ENCODE data around the gene GIT2. TPM values are rescaled to one million over a fixed set of nuclear protein-coding genes. Genes with fewer than 3 reads are reported as not detected.
A peak's percentile ranks its signal among the peaks of the same experiment; 100 is the strongest.

Gene GIT2
- total and polyA plus RNA-seq, 3 experiments from 2014 or later, result 52.0 to 93.0 (median 54.4) TPM

DNA sequence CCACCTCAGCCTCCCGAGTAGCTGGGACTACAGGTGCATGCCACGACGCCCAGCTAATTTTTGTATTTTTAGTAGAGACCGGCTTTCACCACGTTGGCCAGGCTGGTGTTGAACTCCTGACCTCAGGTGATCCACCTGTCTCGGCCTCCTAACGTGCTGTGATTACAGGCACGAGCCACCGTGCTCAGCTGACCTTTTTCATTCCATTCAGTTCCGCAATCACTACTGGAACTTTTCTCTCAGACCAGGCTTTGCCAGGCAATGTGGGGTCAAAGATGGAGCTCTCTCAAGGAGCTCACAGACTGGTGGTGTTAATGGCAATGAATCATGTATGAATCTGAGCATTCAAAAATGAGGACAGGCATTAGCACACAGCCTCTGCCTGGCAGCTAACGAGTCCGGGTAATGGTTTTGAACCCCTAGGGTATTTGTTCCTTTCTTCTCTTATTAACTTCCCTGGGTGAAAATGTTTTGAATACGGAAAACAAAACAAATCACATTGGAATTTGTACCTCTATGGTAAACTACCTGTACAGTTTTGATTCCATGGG, 105.5 kb downstream of the GIT2 start:
- peaks cover 43% of the 10 kb centered on the region for H3K4me1 ChIP-seq (ENCODE audit: insufficient read depth, low read length)
- ChIA-PET CTCF (interaction anchor here (0.7 kb wide), 1 partner anchor 13 kb away, joined by 3 read pairs; no protein-coding TSS in a partner anchor), POLR2A (no interaction called here)
- Mint-ChIP-seq H3K9me3 (no peaks in the 10 kb centered on the region), H3K4me3 (peak overlapping the region in 1 of 7 donors; percentile 27), H3K4me1 (peaks cover 43 to 54% (median 48%) of the 10 kb centered on the region in 3 donors), H3K27ac (peak overlapping the region in 5 of 8 donors; percentile 33 to 51 (median 40)), H3K36me3 (no peaks in the 10 kb centered on the region), H3K27me3 (no peaks in the 10 kb centered on the region)
- H3K27me3 ChIP-seq (ENCODE audit: insufficient read depth, low read length, poor library complexity, severe bottlenecking), result no peaks in the 10 kb centered on the region
- no peak for DNase-seq
- H3K36me3 ChIP-seq (ENCODE audit: insufficient read depth, low read length), result no peaks in the 10 kb centered on the region
- no peaks in the 10 kb centered on the region for H3K9me3 ChIP-seq (ENCODE audit: low read length)
- no peak overlapping the region for H3K27ac ChIP-seq (ENCODE audit: low read depth, low read length)
- H3K4me3 ChIP-seq (ENCODE audit: low read length), result no peak overlapping the region

GRCh38 chr12:109888179-109889020, 107.8 kb downstream of the GIT2 start:
- no peaks in the 10 kb centered on the region for H3K9me3 Mint-ChIP-seq
- peak overlapping the region; percentile 84 to 98 (median 97) for H3K27ac Mint-ChIP-seq
- Histone ChIP-seq H3K36me3 (ENCODE audit: insufficient read depth, low read length) (no peaks in the 10 kb centered on the region), H3K9me3 (ENCODE audit: low read length) (no peaks in the 10 kb centered on the region), H3K4me3 (ENCODE audit: low read length) (peak overlapping the region; percentile 12), H3K4me1 (ENCODE audit: insufficient read depth, low read length) (peaks cover 41% of the 10 kb centered on the region), H3K27me3 (ENCODE audit: insufficient read depth, low read length, poor library complexity, severe bottlenecking) (no peaks in the 10 kb centered on the region), H3K27ac (ENCODE audit: low read depth, low read length) (peak overlapping the region; percentile 71)
- H3K4me3 Mint-ChIP-seq, result peak overlapping the region; percentile 12 to 91 (median 82)
- CTCF ChIA-PET, result interaction anchor here (0.6 to 2.0 kb wide), 6 partner anchors 9 to 83 kb away, joined by 3 to 11 read pairs (median 4); partner anchors contain the start of gene TCHP
- peak in 2 of 5 donors; percentile 41 to 52 for DNase-seq
- no peaks in the 10 kb centered on the region for H3K27me3 Mint-ChIP-seq
- H3K4me1 Mint-ChIP-seq, result peaks cover 41 to 50% (median 45%) of the 10 kb centered on the region in 3 donors
- POLR2A ChIA-PET, result interaction anchor here (0.6 to 1.0 kb wide), 2 partner anchors 12 to 1151 kb away, joined by 5 to 6 read pairs; partner anchors contain the start of gene TCHP
- no peaks in the 10 kb centered on the region for H3K36me3 Mint-ChIP-seq

DNA sequence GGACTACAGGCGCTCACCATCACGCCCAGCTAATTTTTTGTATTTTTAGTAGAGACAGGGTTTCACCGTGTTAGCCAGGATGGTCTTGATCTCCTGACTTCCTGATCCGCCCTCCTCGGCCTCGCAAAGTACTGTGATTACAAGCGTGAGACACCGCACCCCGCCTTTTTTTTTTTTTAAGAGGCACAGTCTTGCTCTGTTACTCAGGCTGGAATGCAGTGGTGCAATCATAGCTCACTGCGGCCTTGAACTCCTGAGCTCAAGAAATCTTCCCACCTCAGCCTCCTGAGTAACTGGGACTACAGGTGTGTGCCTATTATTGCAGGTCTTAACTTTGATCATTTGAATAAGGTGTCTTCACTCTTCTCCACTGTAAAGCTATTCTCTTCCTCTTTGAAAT, 110.6 kb downstream of the GIT2 start:
- DNase-seq, result no peak
- ChIA-PET POLR2A (no interaction called here), CTCF (interaction anchor here (1.6 kb wide), 1 partner anchor 81 kb away, joined by 4 read pairs; no protein-coding TSS in a partner anchor)
- no peaks in the 10 kb centered on the region for H3K9me3 Mint-ChIP-seq
- Histone ChIP-seq H3K9me3 (ENCODE audit: low read length) (no peaks in the 10 kb centered on the region), H3K4me1 (ENCODE audit: insufficient read depth, low read length) (peaks cover 36% of the 10 kb centered on the region), H3K36me3 (ENCODE audit: insufficient read depth, low read length) (no peaks in the 10 kb centered on the region), H3K27me3 (ENCODE audit: insufficient read depth, low read length, poor library complexity, severe bottlenecking) (no peaks in the 10 kb centered on the region), H3K27ac (ENCODE audit: low read depth, low read length) (no peak overlapping the region), H3K4me3 (ENCODE audit: low read length) (no peak overlapping the region)
- H3K36me3 Mint-ChIP-seq, result peaks cover 0 to 2% (median 0%) of the 10 kb centered on the region in 3 donors
- H3K4me3 Mint-ChIP-seq, result no peak overlapping the region
- H3K4me1 Mint-ChIP-seq, result peaks cover 32 to 38% (median 38%) of the 10 kb centered on the region in 3 donors
- H3K27ac Mint-ChIP-seq, result no peak overlapping the region
- peaks cover 0 to 2% of the 10 kb centered on the region in 2 donors for H3K27me3 Mint-ChIP-seq

DNA sequence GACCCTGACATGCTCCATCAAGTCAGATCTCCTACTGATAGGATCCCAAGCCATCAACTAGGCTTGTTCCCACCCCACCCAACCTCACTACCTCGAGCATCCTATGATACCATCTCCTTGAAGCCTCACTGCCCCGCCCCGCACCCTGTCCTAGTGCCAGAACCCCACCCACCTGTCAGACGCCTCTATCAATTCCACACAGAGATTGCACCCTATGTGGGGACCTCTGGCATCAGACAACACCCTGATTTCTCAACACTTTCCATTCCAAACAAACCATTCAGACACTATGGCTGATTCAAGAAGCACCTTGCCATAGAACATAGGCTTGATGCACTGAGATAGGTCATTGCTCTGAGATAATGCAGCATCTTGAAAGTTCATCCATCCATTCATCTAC, 112.7 kb downstream of the GIT2 start:
- POLR2A ChIA-PET, result no interaction called here
- peaks cover 34% of the 10 kb centered on the region for H3K4me1 ChIP-seq (ENCODE audit: insufficient read depth, low read length)
- H3K36me3 Mint-ChIP-seq, result peaks cover 0 to 12% (median 0%) of the 10 kb centered on the region in 3 donors
- CTCF ChIA-PET, result interaction anchor here (1.2 to 3.6 kb wide), 3 partner anchors 30 to 78 kb away, joined by 3 to 10 read pairs (median 3); no protein-coding TSS in a partner anchor
- H3K27me3 Mint-ChIP-seq, result peaks cover 0 to 2% of the 10 kb centered on the region in 2 donors
- no peaks in the 10 kb centered on the region for H3K9me3 ChIP-seq (ENCODE audit: low read length)
- peak overlapping the region in 2 of 7 donors; percentile 36 to 70 for H3K4me3 Mint-ChIP-seq
- DNase-seq, result no peak
- no peak overlapping the region for H3K27ac ChIP-seq (ENCODE audit: low read depth, low read length)
- no peak overlapping the region for H3K4me3 ChIP-seq (ENCODE audit: low read length)
- H3K9me3 Mint-ChIP-seq, result peaks cover 0 to 3% (median 0%) of the 10 kb centered on the region in 5 donors
- no peaks in the 10 kb centered on the region for H3K27me3 ChIP-seq (ENCODE audit: insufficient read depth, low read length, poor library complexity, severe bottlenecking)
- H3K4me1 Mint-ChIP-seq, result peaks cover 33 to 39% (median 38%) of the 10 kb centered on the region in 3 donors
- no peaks in the 10 kb centered on the region for H3K36me3 ChIP-seq (ENCODE audit: insufficient read depth, low read length)
- peak overlapping the region in 1 of 8 donors; percentile 21 for H3K27ac Mint-ChIP-seq

GRCh38 chr12:109881752-109882151, 114.4 kb downstream of the GIT2 start:
- Histone ChIP-seq H3K4me3 (ENCODE audit: low read length) (no peak overlapping the region), H3K27me3 (ENCODE audit: insufficient read depth, low read length, poor library complexity, severe bottlenecking) (no peaks in the 10 kb centered on the region), H3K36me3 (ENCODE audit: insufficient read depth, low read length) (no peaks in the 10 kb centered on the region), H3K9me3 (ENCODE audit: low read length) (no peaks in the 10 kb centered on the region), H3K4me1 (ENCODE audit: insufficient read depth, low read length) (peaks cover 30% of the 10 kb centered on the region), H3K27ac (ENCODE audit: low read depth, low read length) (no peak overlapping the region)
- Mint-ChIP-seq H3K27ac (peak overlapping the region in 5 of 8 donors; percentile 53 to 95 (median 75)), H3K4me1 (peaks cover 35 to 42% (median 41%) of the 10 kb centered on the region in 3 donors), H3K36me3 (peaks cover 0 to 14% (median 0%) of the 10 kb centered on the region in 3 donors), H3K27me3 (peaks cover 0 to 2% of the 10 kb centered on the region in 2 donors), H3K4me3 (peak overlapping the region; percentile 15 to 93 (median 84)), H3K9me3 (peaks cover 0 to 3% (median 0%) of the 10 kb centered on the region in 5 donors)
- POLR2A ChIA-PET, result interaction anchor here (0.6 kb wide), 2 partner anchors 256 to 697 kb away, joined by 3 to 5 read pairs; no protein-coding TSS in a partner anchor
- CTCF ChIA-PET, result interaction anchor here (1.0 to 3.6 kb wide), 4 partner anchors 11 to 77 kb away, joined by 4 to 10 read pairs (median 8); no protein-coding TSS in a partner anchor
- DNase-seq, result no peak

GRCh38 chr12:109880938-109881337, 115.2 kb downstream of the GIT2 start:
- Mint-ChIP-seq H3K9me3 (peaks cover 0 to 3% (median 0%) of the 10 kb centered on the region in 5 donors), H3K4me3 (peak overlapping the region; percentile 78 to 95 (median 86)), H3K27ac (peak overlapping the region; percentile 53 to 96 (median 92)), H3K36me3 (peaks cover 0 to 14% (median 0%) of the 10 kb centered on the region in 3 donors), H3K4me1 (peaks cover 38 to 48% (median 47%) of the 10 kb centered on the region in 3 donors), H3K27me3 (peaks cover 0 to 2% of the 10 kb centered on the region in 2 donors)
- POLR2A ChIA-PET, result no interaction called here
- H3K27ac ChIP-seq (ENCODE audit: low read depth, low read length), result peak overlapping the region; percentile 20
- H3K4me3 ChIP-seq (ENCODE audit: low read length), result peak overlapping the region; percentile 63
- no peaks in the 10 kb centered on the region for H3K9me3 ChIP-seq (ENCODE audit: low read length)
- CTCF ChIA-PET, result interaction anchor here (0.7 to 3.6 kb wide), 6 partner anchors 12 to 76 kb away, joined by 3 to 10 read pairs (median 6); no protein-coding TSS in a partner anchor
- DNase-seq, result no peak
- no peaks in the 10 kb centered on the region for H3K36me3 ChIP-seq (ENCODE audit: insufficient read depth, low read length)
- H3K4me1 ChIP-seq (ENCODE audit: insufficient read depth, low read length), result peaks cover 30% of the 10 kb centered on the region
- no peaks in the 10 kb centered on the region for H3K27me3 ChIP-seq (ENCODE audit: insufficient read depth, low read length, poor library complexity, severe bottlenecking)

DNA sequence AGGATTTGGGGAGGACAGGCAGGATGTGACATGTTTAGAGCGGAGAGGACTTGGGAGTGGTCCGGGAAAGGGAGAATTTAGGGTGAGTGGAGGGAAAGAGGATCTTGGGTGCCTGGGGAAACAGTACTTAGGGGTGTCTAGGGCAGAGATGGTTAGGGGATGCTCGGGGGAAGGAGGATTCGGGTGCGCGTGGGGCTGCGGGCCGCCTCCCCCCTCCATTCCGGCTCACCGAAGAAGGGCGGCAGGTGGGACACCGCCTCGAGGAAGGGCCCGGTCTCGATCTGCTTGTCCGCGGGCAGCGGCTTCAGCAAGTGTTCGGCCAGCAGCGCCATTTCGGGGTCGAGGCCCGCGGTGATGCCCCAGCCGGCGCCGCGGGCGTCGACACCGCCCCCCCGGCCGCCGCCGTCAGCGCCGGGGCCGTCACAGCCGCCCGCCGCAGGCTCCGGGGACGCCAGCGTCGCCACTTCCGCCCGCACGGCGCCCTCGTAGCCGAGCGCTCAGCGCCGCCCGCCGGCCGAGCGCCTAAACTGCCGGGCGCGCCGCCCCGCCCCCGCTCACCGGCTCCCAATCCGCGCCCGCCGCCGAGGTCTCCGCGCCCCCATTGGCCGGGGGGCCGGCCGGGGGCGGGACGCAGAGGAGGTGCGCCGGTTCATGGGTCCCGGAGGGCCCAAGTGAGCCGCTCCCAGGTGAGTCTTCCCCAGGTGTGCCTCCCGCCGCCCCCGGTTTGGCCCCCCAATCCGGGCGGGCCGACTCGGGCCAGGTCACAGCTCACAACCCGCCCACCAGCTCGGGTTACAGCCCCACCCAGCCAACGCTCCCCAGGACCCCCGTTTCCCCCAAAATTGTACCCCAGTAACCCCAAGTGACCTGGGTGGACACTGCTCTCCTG, 115.9 kb downstream of the GIT2 start, which contains the start of gene GLTP:
Gene GLTP, minus strand, starts transcription at position 499 of the 889 bp plus-strand sequence. Its CDS starts 167 bp downstream, at position 332.
- H3K36me3 ChIP-seq (ENCODE audit: insufficient read depth, low read length), result no peaks in the 10 kb centered on the region
- H3K9me3 ChIP-seq (ENCODE audit: low read length), result no peaks in the 10 kb centered on the region
- Mint-ChIP-seq H3K27ac (peak within 1 kb of the TSS; percentile 53 to 100 (median 98)), H3K4me1 (peaks cover 43 to 54% (median 54%) of the 10 kb centered on the region in 3 donors), H3K27me3 (peaks cover 0 to 2% of the 10 kb centered on the region in 2 donors), H3K9me3 (peaks cover 0 to 3% (median 0%) of the 10 kb centered on the region in 5 donors), H3K4me3 (peak within 1 kb of the TSS; percentile 93 to 98 (median 96)), H3K36me3 (peaks cover 0 to 14% (median 0%) of the 10 kb centered on the region in 3 donors)
- no peaks in the 10 kb centered on the region for H3K27me3 ChIP-seq (ENCODE audit: insufficient read depth, low read length, poor library complexity, severe bottlenecking)
- DNase-seq, result peak; percentile 86 to 94 (median 91)
- POLR2A ChIA-PET, result no interaction called here
- peak within 1 kb of the TSS; percentile 98 for H3K4me3 ChIP-seq (ENCODE audit: low read length)
- peaks cover 30% of the 10 kb centered on the region for H3K4me1 ChIP-seq (ENCODE audit: insufficient read depth, low read length)
- CTCF ChIA-PET, result interaction anchor here (0.7 to 3.6 kb wide), 8 partner anchors 12 to 75 kb away, joined by 3 to 11 read pairs (median 6); no protein-coding TSS in a partner anchor
- H3K27ac ChIP-seq (ENCODE audit: low read depth, low read length), result peak within 1 kb of the TSS; percentile 85

Data from CD8-positive, alpha-beta memory T cell (primary cell).